Measurements from ENCODE around the gene TF.

TF gene

GRCh38 chr3:133838296-133838789 is 92.2 kb downstream of the TF start:
- DNase-seq, result no peak

GRCh38 chr3:133838916-133839800 is 93.0 kb downstream of the TF start:
- DNase-seq, result no peak

GRCh38 chr3:133840055-133840737 is 94.0 kb downstream of the TF start:
- no peak for DNase-seq

- DNase-seq, result no peak
Measured at GRCh38 chr3:133840767-133841166, 94.6 kb downstream of the TF start.

GRCh38 chr3:133841196-133841595 is 95.0 kb downstream of the TF start:
- DNase-seq, result no peak

GRCh38 chr3:133842158-133842557 is 96.0 kb downstream of the TF start:
- no peak for DNase-seq

- no peak for DNase-seq
Measured at GRCh38 chr3:133843634-133844033, 97.4 kb downstream of the TF start.

- no peak for DNase-seq
Measured at GRCh38 chr3:133845127-133845526, 98.9 kb downstream of the TF start.

Data from NCI-H2227 treated with DMSO at 0.1 percent for 48 hours (cell line).